Colonic mucosa (tissue), 4 donors: Measurements from ENCODE around the gene TMEM144. TPM values are rescaled to one million over a fixed set of nuclear protein-coding genes. Genes with fewer than 3 reads are reported as not detected.

Experiments
- DNase-seq: peaks from one replicate; pipeline ENCODE4 v3.0.0-alpha.2; 2020
- H3K27ac ChIP-seq: fragments of 200-600 bp; one replicate; pipeline ENCODE4 v1.8.0; 2021
- H3K27me3 ChIP-seq: fragments of 200-600 bp; one replicate; pipeline ENCODE4 v1.8.0; 2021
- H3K36me3 ChIP-seq: fragments of 200-600 bp; one replicate; pipeline ENCODE4 v1.8.0; 2021
- H3K4me1 ChIP-seq: fragments of 200-600 bp; one replicate; pipeline ENCODE4 v1.8.0; 2021; ENCODE audit warnings: mild to moderate bottlenecking
- H3K4me3 ChIP-seq: fragments of 200-600 bp; one replicate; pipeline ENCODE4 v1.8.0; 2021
- H3K9ac ChIP-seq, 2 donors: one replicate each; pipeline ENCODE4 v1.7.0; 2013; ENCODE audit warnings: control low read depth in 2 of 2, low read depth in 2 of 2, low read length in 2 of 2
- H3K9me3 ChIP-seq: fragments of 200-600 bp; one replicate; pipeline ENCODE4 v1.8.0; 2021
- CTCF ChIP-seq: fragments of 200-600 bp; IDR thresholded peaks from one replicate; pipeline ENCODE4 v1.8.0; 2022; ENCODE audit warnings: antibody characterized with exemption, mild to moderate bottlenecking
- intact Hi-C: fragments of 100-400 bp; cut with DNase I; formaldehyde crosslinking; loops from one replicate; pipeline ENCODE4 v1.14.1; 2022
- total RNA-seq, 2 donors: library from RNA; stranded (reverse); fragmentation: NEBNext Ultra II Directional in 1 of 2; extraction: Animal tissue kit (Norgen Biotek cat#: 25700) in 1 of 2; gene quantifications; one replicate each; pipeline ENCODE4 v1.2.1, GENCODE V29; 2021
- donor health status: healthy.
- donor health status: DM: no; HTN: no; CAD: no.
- donor health status: DM: no; HTN: no; CAD: no.

TMEM144 gene
- total RNA-seq, 2 donors from 2014 or later, result 18.3 to 28.6 TPM

GRCh38 chr4:158201876-158202275, 8.4 kb upstream of the TMEM144 start:
- DNase-seq, result no peak
- Histone ChIP-seq H3K9me3 (no peaks in the 10 kb centered on the region), H3K4me1 (no peaks in the 10 kb centered on the region), H3K9ac (no peak overlapping the region), H3K27ac (no peak overlapping the region), H3K36me3 (no peaks in the 10 kb centered on the region), H3K4me3 (no peak overlapping the region), H3K27me3 (no peaks in the 10 kb centered on the region)
- TF ChIP-seq CTCF, result no peak
- intact Hi-C loops, result no loop called here

GRCh38 chr4:158202481-158202880, 7.8 kb upstream of the TMEM144 start:
- Histone ChIP-seq H3K27me3 (no peaks in the 10 kb centered on the region), H3K4me1 (no peaks in the 10 kb centered on the region), H3K27ac (no peak overlapping the region), H3K9me3 (no peaks in the 10 kb centered on the region), H3K4me3 (no peak overlapping the region), H3K36me3 (no peaks in the 10 kb centered on the region), H3K9ac (no peak overlapping the region)
- no peak for DNase-seq
- no peak for TF ChIP-seq CTCF
- intact Hi-C loops, result no loop called here

- Histone ChIP-seq H3K36me3 (no peaks in the 10 kb centered on the region), H3K9ac (no peak overlapping the region), H3K27ac (no peak overlapping the region), H3K9me3 (no peaks in the 10 kb centered on the region), H3K4me1 (no peaks in the 10 kb centered on the region), H3K4me3 (no peak overlapping the region), H3K27me3 (no peaks in the 10 kb centered on the region)
- intact Hi-C loops, result no loop called here
- DNase-seq, result no peak
- TF ChIP-seq CTCF, result no peak
These were observed 6.8 kb upstream of the TMEM144 start for GRCh38 chr4:158203436-158203835.

GRCh38 chr4:158203929-158204328, 6.4 kb upstream of the TMEM144 start:
- Histone ChIP-seq H3K9me3 (no peaks in the 10 kb centered on the region), H3K36me3 (no peaks in the 10 kb centered on the region), H3K27ac (no peak overlapping the region), H3K4me3 (no peak overlapping the region), H3K27me3 (no peaks in the 10 kb centered on the region), H3K9ac (no peak overlapping the region), H3K4me1 (no peaks in the 10 kb centered on the region)
- DNase-seq, result no peak
- intact Hi-C loops, result no loop called here
- no peak for TF ChIP-seq CTCF

- DNase-seq, result no peak
- Histone ChIP-seq H3K36me3 (no peaks in the 10 kb centered on the region), H3K4me3 (no peak overlapping the region), H3K27ac (peak overlapping the region; percentile 70), H3K4me1 (peaks cover 4% of the 10 kb centered on the region), H3K9me3 (no peaks in the 10 kb centered on the region), H3K27me3 (no peaks in the 10 kb centered on the region), H3K9ac (no peak overlapping the region)
- intact Hi-C loops, result no loop called here
- no peak for TF ChIP-seq CTCF
These were observed 1.2 kb upstream of the TMEM144 start for GRCh38 chr4:158208963-158209640.
